OCI-LY1 (cell line): Measurements from ENCODE around the gene FUBP3.

Experiments used
- CTCF ChIP-seq: fragments of 200-600 bp; sonication (generic), shearing (Covaris generic); IDR thresholded peaks from 2 replicates; pipeline ENCODE4 v1.5.1; 2017; ENCODE audit warnings: mild to moderate bottlenecking, antibody characterized with exemption, low read length, moderate library complexity, mixed read lengths
- EZH2 ChIP-seq: fragments of 200-600 bp; sonication (generic), shearing (Covaris generic); IDR thresholded peaks from 2 replicates; pipeline ENCODE4 v1.8.0; 2017; ENCODE audit warnings: borderline replicate concordance, mixed run types, mild to moderate bottlenecking, antibody characterized with exemption, low read length, moderate library complexity, mixed read lengths

GRCh38 chr9:130543368-130543767 is 36.0 kb upstream of the FUBP3 start:
- TF ChIP-seq CTCF (no peak), EZH2 (no peak)
